Neural progenitor cell (in vitro differentiated cells): ENCODE measurements around the gene TBX20.

ENCODE experiments used
- CTCF ChIP-seq: fragments of 200-600 bp; sonication (generic); IDR thresholded peaks from 2 replicates; pipeline ENCODE4 v1.5.1; 2017; ENCODE audit warnings: antibody characterized with exemption, mild to moderate bottlenecking
- EZH2phosphoT487 ChIP-seq: fragments of 200-600 bp; sonication (generic); IDR thresholded peaks from 2 replicates; pipeline ENCODE4 v1.6.1; 2017; ENCODE audit warnings: antibody characterized with exemption

GRCh38 chr7:35277359-35277758, 23.5 kb upstream of the TBX20 start:
- TF ChIP-seq EZH2phosphoT487 (no peak), CTCF (no peak)
